H9 (cell line): ENCODE data around the gene CDH13. TPM values are rescaled to one million over a fixed set of nuclear protein-coding genes. Genes with fewer than 3 reads are reported as not detected.

Source experiments
- DNase-seq: peaks from one replicate; pipeline ENCODE4 v3.0.0-alpha.2; 2017
- H2AFZ ChIP-seq: one replicate; pipeline ENCODE4 v1.6.1; 2013; ENCODE audit warnings: mild to moderate bottlenecking, low read length, control low read depth, moderate library complexity
- H2AK5ac ChIP-seq: 2 replicates; pipeline ENCODE4 v1.6.1; 2013; ENCODE audit warnings: low read length, control low read depth, mixed read lengths; ENCODE audit not compliant: insufficient read length
- H2BK120ac ChIP-seq: one replicate; pipeline ENCODE4 v1.6.1; 2013; ENCODE audit warnings: low read depth, mild to moderate bottlenecking, low read length, control low read depth, inconsistent platforms; ENCODE audit not compliant: poor library complexity, severe bottlenecking
- H2BK12ac ChIP-seq: 2 replicates; pipeline ENCODE4 v1.6.1; 2013; ENCODE audit warnings: low read length, control low read depth, mixed read lengths, low read depth; ENCODE audit not compliant: insufficient read length
- H2BK15ac ChIP-seq: 2 replicates; pipeline ENCODE4 v1.6.1; 2013; ENCODE audit warnings: low read depth, low read length, control low read depth
- H2BK20ac ChIP-seq: one replicate; pipeline ENCODE4 v1.6.1; 2013; ENCODE audit warnings: low read depth, mild to moderate bottlenecking, low read length, control low read depth, inconsistent platforms; ENCODE audit not compliant: poor library complexity, severe bottlenecking
- H2BK5ac ChIP-seq: 2 replicates; pipeline ENCODE4 v1.6.1; 2013; ENCODE audit warnings: low read length, control low read depth, mixed read lengths; ENCODE audit not compliant: insufficient read length
- H3K14ac ChIP-seq: 2 replicates; pipeline ENCODE4 v1.6.1; 2013; ENCODE audit warnings: low read length, control low read depth; ENCODE audit not compliant: insufficient read depth
- H3K18ac ChIP-seq: 2 replicates; pipeline ENCODE4 v1.6.1; 2013; ENCODE audit warnings: low read depth, mild to moderate bottlenecking, mixed read lengths, low read length, control low read depth; ENCODE audit not compliant: insufficient read length
- H3K23ac ChIP-seq: 2 replicates; pipeline ENCODE4 v1.6.1; 2013; ENCODE audit warnings: low read length, control low read depth, mixed read lengths, low read depth; ENCODE audit not compliant: insufficient read length
- H3K23me2 ChIP-seq: 2 replicates; pipeline ENCODE4 v1.6.1; 2013; ENCODE audit warnings: low read depth, mild to moderate bottlenecking, mixed read lengths, low read length, control low read depth; ENCODE audit not compliant: insufficient read length, poor library complexity, severe bottlenecking
- H3K27ac ChIP-seq: 2 replicates; pipeline ENCODE4 v1.5.1; 2013; ENCODE audit warnings: low read length, control low read depth, mixed read lengths, low read depth; ENCODE audit not compliant: insufficient read length
- H3K27me3 ChIP-seq: 2 replicates; pipeline ENCODE4 v1.6.1; 2013; ENCODE audit warnings: low read length, control low read depth, inconsistent platforms; ENCODE audit not compliant: insufficient read depth
- H3K4ac ChIP-seq: 2 replicates; pipeline ENCODE4 v1.6.1; 2013; ENCODE audit warnings: low read depth, mild to moderate bottlenecking, control low read depth, inconsistent platforms, low read length, moderate library complexity
- H3K4me1 ChIP-seq: 2 replicates; pipeline ENCODE4 v1.6.1; 2013; ENCODE audit warnings: low read length, control low read depth, inconsistent platforms; ENCODE audit not compliant: insufficient read depth
- H3K4me2 ChIP-seq: 2 replicates; pipeline ENCODE4 v1.6.1; 2013; ENCODE audit warnings: low read length, control low read depth, mixed read lengths; ENCODE audit not compliant: insufficient read length, insufficient read depth
- H3K56ac ChIP-seq: 2 replicates; pipeline ENCODE4 v1.6.1; 2013; ENCODE audit warnings: low read depth, mild to moderate bottlenecking, mixed read lengths, low read length, control low read depth; ENCODE audit not compliant: insufficient read length
- H3K79me1 ChIP-seq: 2 replicates; pipeline ENCODE4 v1.6.1; 2013; ENCODE audit warnings: low read depth, mild to moderate bottlenecking, moderate library complexity, low read length, control low read depth, inconsistent platforms; ENCODE audit not compliant: insufficient read depth, poor library complexity, severe bottlenecking
- H3K79me2 ChIP-seq: 2 replicates; pipeline ENCODE4 v1.6.1; 2013; ENCODE audit warnings: low read length, control low read depth, inconsistent platforms; ENCODE audit not compliant: insufficient read depth
- H3K9ac ChIP-seq: 2 replicates; pipeline ENCODE4 v1.6.1; 2013; ENCODE audit warnings: low read length, control low read depth, mixed read lengths; ENCODE audit not compliant: insufficient read length; ENCODE audit errors: extremely low read depth
- H3K9me3 ChIP-seq: one replicate; pipeline ENCODE4 v1.6.1; 2013; ENCODE audit warnings: low read depth, low read length, inconsistent platforms; ENCODE audit not compliant: control insufficient read depth
- H3T11ph ChIP-seq: one replicate; pipeline ENCODE4 v1.6.1; 2013; ENCODE audit warnings: mild to moderate bottlenecking, low read length, control low read depth, inconsistent platforms
- H4K20me1 ChIP-seq: one replicate; pipeline ENCODE4 v1.6.1; 2013; ENCODE audit not compliant: control insufficient read depth, insufficient read length, insufficient read depth
- H4K5ac ChIP-seq: 2 replicates; pipeline ENCODE4 v1.6.1; 2013; ENCODE audit warnings: low read depth, mild to moderate bottlenecking, mixed read lengths, low read length, control low read depth; ENCODE audit not compliant: insufficient read length
- H4K8ac ChIP-seq: replicated peaks from 2 replicates; pipeline ENCODE4 v1.6.1; 2013; ENCODE audit warnings: low read length, control low read depth, mixed read lengths, low read depth; ENCODE audit not compliant: insufficient read length
- H4K91ac ChIP-seq: 2 replicates; pipeline ENCODE4 v1.6.1; 2013; ENCODE audit warnings: low read depth, mild to moderate bottlenecking, moderate library complexity, mixed read lengths, low read length, control low read depth; ENCODE audit not compliant: insufficient read length
- H3K27ac Mint-ChIP-seq, 3 experiments: 2 replicates in 2 of 3; 3 replicates in 1 of 3; pipeline ENCODE4 v1.8.0; 2020 to 2021; ENCODE audit warnings: mixed read lengths in 3 of 3, mild to moderate bottlenecking in 1 of 3, moderate library complexity in 1 of 3
- H3K27me3 Mint-ChIP-seq: 2 replicates; pipeline ENCODE4 v1.8.0; 2021; ENCODE audit warnings: low read depth, mild to moderate bottlenecking, moderate library complexity, mixed read lengths
- H3K36me3 Mint-ChIP-seq, 3 experiments: 2 replicates in 2 of 3; 3 replicates in 1 of 3; pipeline ENCODE4 v1.8.0; 2020 to 2021; ENCODE audit warnings: low read depth in 3 of 3, mixed read lengths in 3 of 3; ENCODE audit not compliant: insufficient read depth in 1 of 3
- H3K4me1 Mint-ChIP-seq, 2 experiments: 2 replicates each; pipeline ENCODE4 v1.8.0; 2020; ENCODE audit warnings: mixed read lengths in 2 of 2
- H3K4me3 Mint-ChIP-seq, 2 experiments: 2 replicates in 1 of 2; 3 replicates in 1 of 2; pipeline ENCODE4 v1.8.0; 2020 to 2021; ENCODE audit warnings: mild to moderate bottlenecking in 2 of 2, mixed read lengths in 2 of 2, moderate library complexity in 1 of 2
- H3K9me3 Mint-ChIP-seq, 2 experiments: 2 replicates in 1 of 2; 3 replicates in 1 of 2; pipeline ENCODE4 v1.8.0; 2020; ENCODE audit warnings: mild to moderate bottlenecking in 2 of 2, mixed read lengths in 2 of 2, moderate library complexity in 1 of 2
- WGBS: extraction: QIAGEN DNeasy Blood & Tissue Kit; methylation state at CpG from one replicate; pipeline ENCODE4 v1.1.7; 2013; ENCODE audit warnings: missing lambda C conversion rate, low lambda C conversion rate, mixed read lengths; ENCODE audit not compliant: insufficient read length; ENCODE audit errors: extremely low coverage; 5-methylcytosine and 5-hydroxymethylcytosine counted together
- total RNA-seq: library from RNA; stranded (reverse); gene quantifications from 2 replicates; pipeline ENCODE4 v1.2.1, GENCODE V29; 2021
- TF ChIP-seq, protein P1 (sequence below): fragments of 200-600 bp; sonication (generic); conservative IDR thresholded peaks from 3 replicates; pipeline ENCODE4 v1.8.0; 2021; ENCODE audit warnings: antibody characterized with exemption, mild to moderate bottlenecking

Gene CDH13
- total RNA-seq, 1 experiment from 2014 or later: 1.5 TPM

DNA sequence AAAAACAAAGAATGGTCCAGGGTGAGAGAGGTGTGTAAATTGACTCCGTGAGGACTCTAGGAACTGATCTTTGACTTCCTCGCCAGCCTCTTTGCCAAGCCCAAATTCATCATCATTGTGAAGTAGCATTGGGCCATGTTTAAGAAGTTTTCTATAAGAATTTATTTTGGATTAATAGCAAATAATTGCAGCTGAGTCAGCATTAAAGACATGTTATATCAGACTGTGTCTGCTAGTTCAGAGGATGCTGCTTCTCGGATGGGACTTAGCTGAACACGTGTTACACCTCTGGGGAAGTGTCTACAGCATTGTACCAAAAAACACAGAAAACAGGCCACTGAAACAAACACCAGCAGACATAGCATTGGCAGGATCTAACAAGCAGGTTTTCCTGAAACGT, 366.6 kb downstream of the CDH13 start:
- Histone ChIP-seq H3K18ac (no peak overlapping the region), H3K27me3 (no peaks in the 10 kb centered on the region), H3K4me1 (no peaks in the 10 kb centered on the region; the same call in 1 of the 2 replicates), H3K9ac (no peak overlapping the region), H2BK20ac (no peak overlapping the region), H2BK5ac (no peak overlapping the region), H3K9me3 (no peaks in the 10 kb centered on the region), H3K4me2 (no peak overlapping the region), H3K56ac (no peak overlapping the region), H4K8ac (no peak overlapping the region), H3K4ac (no peak overlapping the region), H2BK120ac (no peak overlapping the region), H2BK15ac (no peak overlapping the region), H4K5ac (no peak overlapping the region), H3K14ac (no peak overlapping the region), H4K91ac (no peak overlapping the region), H4K20me1 (no peaks in the 10 kb centered on the region), H3K23me2 (no peaks in the 10 kb centered on the region), H3K79me2 (no peaks in the 10 kb centered on the region), H3K79me1 (no peaks in the 10 kb centered on the region), H2AK5ac (no peak overlapping the region), H3K27ac (no peak overlapping the region), H2BK12ac (no peak overlapping the region), H3T11ph (no peak overlapping the region), H2AFZ (no peak overlapping the region), H3K23ac (no peak overlapping the region)
- Mint-ChIP-seq H3K4me1 (0 out of 4 replicates have a peak, but pooled peaks cover 0 to 2% of the 10 kb centered on the region in 2 experiments), H3K4me3 (no peak overlapping the region), H3K27me3 (no peaks in the 10 kb centered on the region; the same call in 1 of the 2 replicates), H3K27ac (no peak overlapping the region), H3K36me3 (no peaks in the 10 kb centered on the region), H3K9me3 (no peaks in the 10 kb centered on the region)
- TF ChIP-seq, protein P1, sequence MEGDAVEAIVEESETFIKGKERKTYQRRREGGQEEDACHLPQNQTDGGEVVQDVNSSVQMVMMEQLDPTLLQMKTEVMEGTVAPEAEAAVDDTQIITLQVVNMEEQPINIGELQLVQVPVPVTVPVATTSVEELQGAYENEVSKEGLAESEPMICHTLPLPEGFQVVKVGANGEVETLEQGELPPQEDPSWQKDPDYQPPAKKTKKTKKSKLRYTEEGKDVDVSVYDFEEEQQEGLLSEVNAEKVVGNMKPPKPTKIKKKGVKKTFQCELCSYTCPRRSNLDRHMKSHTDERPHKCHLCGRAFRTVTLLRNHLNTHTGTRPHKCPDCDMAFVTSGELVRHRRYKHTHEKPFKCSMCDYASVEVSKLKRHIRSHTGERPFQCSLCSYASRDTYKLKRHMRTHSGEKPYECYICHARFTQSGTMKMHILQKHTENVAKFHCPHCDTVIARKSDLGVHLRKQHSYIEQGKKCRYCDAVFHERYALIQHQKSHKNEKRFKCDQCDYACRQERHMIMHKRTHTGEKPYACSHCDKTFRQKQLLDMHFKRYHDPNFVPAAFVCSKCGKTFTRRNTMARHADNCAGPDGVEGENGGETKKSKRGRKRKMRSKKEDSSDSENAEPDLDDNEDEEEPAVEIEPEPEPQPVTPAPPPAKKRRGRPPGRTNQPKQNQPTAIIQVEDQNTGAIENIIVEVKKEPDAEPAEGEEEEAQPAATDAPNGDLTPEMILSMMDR: no peak
- no CpG with 5 or more reads among the region's 5 CpGs for WGBS
- DNase-seq: no peak
